GM21360 (cell line): ENCODE measurements around the gene HES6.

Experiments
- ATAC-seq: cut with Tn5 transposase; IDR thresholded peaks from one replicate; pipeline ENCODE4 v1.9.1; 2021; ENCODE audit warnings: mild to moderate bottlenecking, moderate library complexity; ENCODE audit not compliant: unreplicated experiment

HES6 gene

DNA sequence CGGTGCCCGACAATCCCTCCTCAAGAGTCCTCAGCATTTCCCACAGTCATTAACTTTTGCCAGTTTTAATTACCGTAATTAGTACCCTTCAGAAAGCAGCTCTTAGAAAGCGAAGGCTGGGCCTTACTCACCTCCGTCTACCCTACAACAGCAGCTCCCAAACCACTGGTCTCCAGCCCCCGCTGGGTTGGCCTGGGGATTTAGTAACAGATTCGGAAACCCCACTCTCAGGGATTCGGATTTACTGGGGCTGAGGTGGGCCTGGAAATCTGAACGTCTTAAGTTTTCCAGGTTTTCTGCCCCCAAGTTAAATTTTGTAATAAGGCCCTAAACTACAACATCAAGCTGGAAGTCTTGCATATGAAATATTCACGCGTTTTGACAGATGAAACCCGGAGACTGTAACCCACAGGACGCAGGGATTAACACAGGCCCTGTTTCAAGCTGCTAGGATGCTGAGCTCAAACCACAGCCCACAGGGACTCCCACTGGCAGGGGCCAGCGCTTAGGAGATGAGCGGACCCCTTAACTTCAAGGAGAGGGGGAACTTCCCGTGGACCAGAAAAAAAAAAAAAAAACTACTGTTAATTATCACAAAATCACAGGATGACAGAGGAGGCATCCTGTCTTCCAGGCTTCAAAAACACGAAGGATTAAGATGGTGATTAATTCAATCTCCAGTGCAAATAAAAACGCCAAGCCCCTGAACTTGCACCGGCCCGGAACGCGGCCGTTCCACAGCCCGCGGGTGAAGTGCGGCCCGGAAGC is 37.3 kb downstream of the HES6 start:
- ATAC-seq = no peak

DNA sequence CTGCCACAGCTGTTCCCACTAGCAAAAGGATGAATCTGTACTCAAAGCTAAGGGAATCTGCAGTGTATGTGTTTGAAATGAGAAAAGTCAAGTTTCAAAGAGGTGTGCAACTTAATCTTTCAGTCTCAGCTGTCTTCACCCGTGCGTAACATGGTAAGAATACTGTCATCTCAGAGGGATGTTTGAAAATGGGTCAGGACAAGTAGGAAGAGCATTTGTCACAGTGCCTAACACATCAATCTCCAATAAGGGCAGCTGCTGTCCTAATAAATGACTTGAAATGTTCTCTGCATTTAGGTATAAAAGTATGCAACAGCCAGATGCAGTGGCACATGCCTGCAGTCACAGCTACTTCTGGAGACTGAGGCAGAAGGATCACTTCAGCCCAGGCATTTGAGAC is 49.4 kb downstream of the HES6 start:
- no peak for ATAC-seq
